Heart right ventricle (tissue), 16 donors: ENCODE data around the gene IMMP2L. TPM values are rescaled to one million over a fixed set of nuclear protein-coding genes. Genes with fewer than 3 reads are reported as not detected.

ENCODE experiments used
- ATAC-seq, 8 donors: fragments of 200-7000 bp; cut with Tn5 transposase; one replicate each; pipeline ENCODE4 v1.9.1; 2020; ENCODE audit warnings: mild to moderate bottlenecking in 8 of 8, moderate library complexity in 8 of 8, moderate number of reproducible peaks in 1 of 8
- DNase-seq, 2 donors: peaks; one replicate each; pipeline ENCODE4 v3.0.0-alpha.2; 2020
- H3K27ac ChIP-seq, 10 donors: fragments of 200-600 bp; sonication (generic) in 2 of 10; one replicate each; pipeline versions ENCODE4 v1.5.0 to v1.8.0; 2020 to 2022; ENCODE audit warnings: mild to moderate bottlenecking in 3 of 10
- H3K27me3 ChIP-seq, 7 donors: fragments of 200-600 bp; one replicate each; pipeline ENCODE4 v1.8.0; 2021 to 2022; ENCODE audit warnings: mild to moderate bottlenecking in 2 of 7
- H3K36me3 ChIP-seq, 9 donors: fragments of 200-600 bp; sonication (generic) in 1 of 9; one replicate each; pipeline versions ENCODE4 v1.5.0 to v1.8.0; 2020 to 2022; ENCODE audit warnings: mild to moderate bottlenecking in 2 of 9
- H3K4me1 ChIP-seq, 9 donors: fragments of 200-600 bp; sonication (generic) in 1 of 9; one replicate each; pipeline versions ENCODE4 v1.5.0 to v1.8.0; 2020 to 2022; ENCODE audit warnings: mild to moderate bottlenecking in 4 of 9
- H3K4me3 ChIP-seq, 10 donors: fragments of 200-600 bp; sonication (generic) in 2 of 10; one replicate each; pipeline versions ENCODE4 v1.5.0 to v1.8.0; 2020 to 2022; ENCODE audit warnings: mild to moderate bottlenecking in 7 of 10, moderate library complexity in 2 of 10
- H3K9me3 ChIP-seq, 11 donors: fragments of 200-600 bp in 10 of 11; sonication (generic) in 2 of 11; one replicate each; pipeline versions ENCODE4 v1.5.0 to v1.8.0; 2013 to 2022; ENCODE audit warnings: mild to moderate bottlenecking in 2 of 11, control low read depth in 1 of 11, moderate library complexity in 1 of 11
- CTCF ChIP-seq, 9 donors: fragments of 200-600 bp; sonication (generic) in 2 of 9; IDR thresholded peaks; one replicate each; pipeline versions ENCODE4 v1.5.0 to v1.8.0; 2021 to 2022; ENCODE audit warnings: antibody characterized with exemption in 9 of 9, mild to moderate bottlenecking in 5 of 9, moderate library complexity in 1 of 9
- WGBS, 2 donors: extraction: QIAGEN DNeasy Blood & Tissue Kit; methylation state at CpG; one replicate each; pipeline ENCODE4 v1.1.7; 2013; ENCODE audit warnings: inconsistent platforms in 1 of 2; 5-methylcytosine and 5-hydroxymethylcytosine counted together
- intact Hi-C, 10 donors: fragments of 100-400 bp; cut with DNase I; formaldehyde crosslinking; loops; one replicate each; pipeline versions ENCODE4 v1.11.1 to v1.14.2; 2022
- polyA plus RNA-seq, 2 donors: library from polyadenylated mRNA; stranded (reverse); fragments of 200-250 nt; gene quantifications; one replicate each; pipeline ENCODE4 v1.2.3, GENCODE V29; 2013
- total RNA-seq, 10 donors: library from RNA; stranded (reverse); fragmentation: NEBNext Ultra II Directional in 3 of 10; extraction: Animal tissue kit (Norgen Biotek cat#: 25700) in 3 of 10; gene quantifications; one replicate each; pipeline versions ENCODE4 v1.2.1 to v1.2.4, GENCODE V29; 2021 to 2023
- donor health status: Arrhythmogenic right ventricular cardiomyopathy.
- donor health status: ischemic (EF 13 %, LVEDD 7.1; RV severe dilation, severe dysfunction).
- donor health status: healthy with polysubstance abuse.
- donor health status: DM: no; HTN: yes; CAD: no.
- donor health status: DM: no; HTN: no; CAD: no.
- donor health status: ischemic (EF 25% LVEDD 6.9; RV normal size, moderate dysfunction).
- donor health status: ischemic (EF 25% LVEDD 5.7; RV mildly dilated, moderate dysfunction).
- donor health status: healthy.
- donor health status: DM: yes; HTN: yes; CAD: no.
- donor health status: Ischemic cardiomyopathy.
- donor health status: ischemic (EF 35%, LVEDD 5.7; RV mildly dilated, moderate dysfunction).
- donor health status: nonischemic (EF 11% LVEDD 7.7; RV severe dilation, severe dysfunction).
- donor health status: DM: yes; HTN: yes; CAD: no.
- donor health status: PGD.
- donor health status: ischemic (EF 29% LVEDD 5.4; RV normal size, mild dysfunction).
- donor health status: nonischemic (EF 23%, LVEDD 6.1; RV moderate dilation, normal function).

The IMMP2L gene
- total and polyA plus RNA-seq, 12 donors: 4.3 to 20.8 (median 17.3) TPM

- no peak for DNase-seq
- no peak for ATAC-seq
- no peaks in the 10 kb centered on the region for H3K36me3 ChIP-seq
- no peak overlapping the region for H3K4me3 ChIP-seq
- no peak for TF ChIP-seq CTCF (IDR thresholded peaks at IDR 0.05)
- H3K4me1 ChIP-seq: peaks cover 0 to 27% (median 8%) of the 10 kb centered on the region in 9 donors
- intact Hi-C loops: no loop called here
- H3K27me3 ChIP-seq: no peaks in the 10 kb centered on the region
- peaks cover 0 to 7% (median 0%) of the 10 kb centered on the region in 11 donors for H3K9me3 ChIP-seq
- no peak overlapping the region for H3K27ac ChIP-seq
Observed at GRCh38 chr7:111235709-111236108, 326.6 kb downstream of the IMMP2L start.

GRCh38 chr7:111232249-111233084 is 329.8 kb downstream of the IMMP2L start:
- H3K27me3 ChIP-seq: no peaks in the 10 kb centered on the region

GRCh38 chr7:111229916-111230315 is 332.4 kb downstream of the IMMP2L start:
- no peak for ATAC-seq
- no peak overlapping the region for H3K4me3 ChIP-seq
- peaks cover 0 to 11% (median 0%) of the 10 kb centered on the region in 9 donors for H3K4me1 ChIP-seq
- no peak overlapping the region for H3K27ac ChIP-seq
- H3K27me3 ChIP-seq: no peaks in the 10 kb centered on the region
- peaks cover 0 to 3% (median 0%) of the 10 kb centered on the region in 11 donors for H3K9me3 ChIP-seq
- no peak for TF ChIP-seq CTCF (IDR thresholded peaks at IDR 0.05)
- H3K36me3 ChIP-seq: no peaks in the 10 kb centered on the region
- DNase-seq: no peak
- intact Hi-C loops: no loop called here
- WGBS, 2 donors: 70 to 80% methylated on average over 2 of the region's 2 CpGs

More at GRCh38 chr7:111232249-111233084, 329.8 kb downstream of the IMMP2L start:
- DNase-seq: no peak
- TF ChIP-seq CTCF (IDR thresholded peaks at IDR 0.05): no peak
- no peak for ATAC-seq
- Histone ChIP-seq H3K4me3 (no peak overlapping the region), H3K9me3 (peaks cover 0 to 7% (median 0%) of the 10 kb centered on the region in 11 donors), H3K4me1 (peaks cover 0 to 11% (median 0%) of the 10 kb centered on the region in 9 donors), H3K27ac (peak overlapping the region in 1 of 10 donors; percentile 28), H3K36me3 (no peaks in the 10 kb centered on the region)
- intact Hi-C loops: no loop called here
- 71 to 86% methylated on average over 3 of the region's 3 CpGs for WGBS, 2 donors

- 95% methylated on average over 4 of the region's 4 CpGs for WGBS, 2 donors
- no peak overlapping the region for H3K4me3 ChIP-seq
- TF ChIP-seq CTCF (IDR thresholded peaks at IDR 0.05): no peak
- intact Hi-C loops: no loop called here
- no peak for DNase-seq
- no peaks in the 10 kb centered on the region for H3K27me3 ChIP-seq
- H3K9me3 ChIP-seq: no peaks in the 10 kb centered on the region
- H3K27ac ChIP-seq: no peak overlapping the region
- ATAC-seq: no peak
- peaks cover 0 to 17% (median 0%) of the 10 kb centered on the region in 9 donors for H3K4me1 ChIP-seq
- no peaks in the 10 kb centered on the region for H3K36me3 ChIP-seq
Observed at GRCh38 chr7:111229181-111229740, 333.0 kb downstream of the IMMP2L start.
